ENCODE data around the gene RNF130.
"Not testable (repeated sequence)": the region's sequence is repeated elsewhere in the genome, so short reads cannot be mapped to it uniquely, and the experiment has no call there.

The RNF130 gene

DNA sequence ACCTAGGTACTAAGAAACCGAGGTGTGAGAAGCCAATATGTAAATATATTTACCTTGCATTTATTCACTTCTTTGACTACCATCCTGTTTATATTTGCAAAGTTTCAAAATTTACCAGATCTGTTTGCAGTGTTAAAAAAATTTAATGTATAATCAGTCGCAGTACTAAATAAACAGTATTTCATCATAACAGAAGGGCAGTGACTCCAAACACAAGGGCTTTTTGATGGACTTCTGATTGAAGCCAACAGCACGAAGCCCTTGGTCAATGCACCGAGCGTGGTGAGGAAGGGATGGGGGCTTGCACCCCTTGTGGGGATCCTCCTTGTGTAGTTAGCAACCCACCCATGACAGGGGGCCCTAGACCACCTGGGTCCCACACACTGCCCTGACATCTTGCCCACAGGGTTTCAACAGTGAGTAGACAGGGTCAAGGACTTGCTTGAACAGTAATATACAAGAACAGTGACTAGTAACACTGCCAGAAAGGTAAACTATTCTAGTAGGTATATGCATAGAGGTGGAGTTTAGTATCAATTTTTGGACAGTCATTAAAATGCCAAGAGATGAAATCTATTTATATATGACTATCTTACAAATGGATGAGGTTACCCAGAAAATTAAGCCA is 111.2 kb downstream of the RNF130 start:
- Histone ChIP-seq H3K18ac (ENCODE audit: low read length) (no peak overlapping the region), H2BK120ac (ENCODE audit: low read depth, low read length) (no peak overlapping the region), H3K4me1 (ENCODE audit: control insufficient read depth in 2 of 2, insufficient read depth in 1 of 2, low read depth in 1 of 2, low read length in 2 of 2) (no peaks in the 10 kb centered on the region), H2BK12ac (ENCODE audit: low read length) (no peak overlapping the region), H2BK15ac (ENCODE audit: low read length) (no peak overlapping the region), H3K79me1 (ENCODE audit: low read depth, low read length) (peaks cover 2% of the 10 kb centered on the region), H3K27me3 (ENCODE audit: control insufficient read depth in 3 of 3, insufficient read depth in 3 of 3, low read depth in 1 of 3, low read length in 3 of 3) (no peaks in the 10 kb centered on the region), H2AK5ac (ENCODE audit: low read depth, low read length) (no peak overlapping the region), H3K14ac (ENCODE audit: low read length) (no peak overlapping the region), H3K27ac (replicated peaks; ENCODE audit: low read length) (no peak overlapping the region), H3K4me2 (ENCODE audit: insufficient read depth, low read length, poor library complexity, severe bottlenecking) (no peak overlapping the region), H3K36me3 (replicated peaks in 1 of 2; ENCODE audit: control insufficient read depth in 2 of 2, insufficient read depth in 2 of 2, low read length in 2 of 2) (peaks cover 41 to 92% of the 10 kb centered on the region in 2 donors), H4K91ac (ENCODE audit: low read depth, low read length, poor library complexity) (no peak overlapping the region), H3K4ac (ENCODE audit: low read length) (no peak overlapping the region), H4K8ac (ENCODE audit: low read depth, low read length) (no peak overlapping the region), H3K9ac (ENCODE audit: low read depth, low read length, poor library complexity) (no peak overlapping the region), H3K23ac (ENCODE audit: low read depth, low read length, poor library complexity) (no peak overlapping the region), H2BK5ac (ENCODE audit: low read length) (no peak overlapping the region), H2AFZ (ENCODE audit: low read length) (no peak overlapping the region), H3K9me3 (replicated peaks in 1 of 2; ENCODE audit: control insufficient read depth in 2 of 2, insufficient read depth in 1 of 2, low read depth in 1 of 2, low read length in 2 of 2) (no peaks in the 10 kb centered on the region), H3K4me3 (ENCODE audit: low read length in 2 of 2) (no peak overlapping the region)
- WGBS, 2 donors (ENCODE audit: extremely low coverage in 2 of 2, insufficient read length in 2 of 2, insufficient replicate concordance in 1 of 2): no CpG with 5 or more reads among the region's 5 CpGs
- DNase-seq (ENCODE audit: low spot score): no peak

DNA sequence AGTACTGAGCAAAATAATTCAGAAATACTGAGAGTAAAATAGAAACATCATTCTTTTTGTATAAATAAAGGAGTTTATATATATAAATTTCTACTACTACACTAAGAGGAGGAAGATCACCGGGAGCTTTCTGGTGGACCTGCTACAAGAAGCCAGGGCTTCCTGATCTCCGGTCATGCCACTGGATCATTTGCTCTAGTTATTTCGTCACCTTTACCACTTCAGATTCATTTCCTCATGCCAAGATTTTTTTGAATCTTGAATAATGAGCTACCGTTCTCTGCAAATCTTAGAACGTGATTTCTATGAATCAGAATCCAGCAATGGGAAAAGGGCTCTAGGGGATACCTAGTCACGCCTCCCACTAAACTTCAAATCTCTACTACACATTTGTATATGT is 111.9 kb downstream of the RNF130 start:
- no CpG with 5 or more reads among the region's 6 CpGs for WGBS, 2 donors (ENCODE audit: extremely low coverage in 2 of 2, insufficient read length in 2 of 2, insufficient replicate concordance in 1 of 2)
- no peak overlapping the region for H3K23ac ChIP-seq (ENCODE audit: low read depth, low read length, poor library complexity)

DNA sequence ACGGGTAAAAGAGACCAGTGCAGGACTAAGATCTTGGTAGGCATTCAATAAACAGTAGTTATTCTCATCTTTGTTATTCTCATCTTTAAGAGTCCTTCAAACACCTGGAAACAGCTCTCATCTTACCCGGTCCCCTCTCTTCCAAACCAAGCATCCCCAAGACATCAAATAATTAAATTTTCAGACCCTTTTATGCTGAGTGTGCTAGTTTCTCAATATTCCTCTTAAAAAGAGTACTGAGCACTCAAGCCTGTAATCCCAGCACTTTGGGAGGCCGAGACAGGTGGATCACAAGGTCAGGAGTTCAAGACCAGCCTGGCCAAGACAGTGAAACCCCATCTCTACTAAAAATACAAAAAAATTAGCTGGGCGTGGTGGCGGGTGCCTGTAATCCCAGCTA is 112.4 kb downstream of the RNF130 start:
- H2BK5ac ChIP-seq (ENCODE audit: low read length); H2AFZ ChIP-seq (ENCODE audit: low read length); H3K18ac ChIP-seq (ENCODE audit: low read length); H4K91ac ChIP-seq (ENCODE audit: low read depth, low read length, poor library complexity); H4K8ac ChIP-seq (ENCODE audit: low read depth, low read length); H3K14ac ChIP-seq (ENCODE audit: low read length); H2BK12ac ChIP-seq (ENCODE audit: low read length); H3K9ac ChIP-seq (ENCODE audit: low read depth, low read length, poor library complexity); H3K4me3 ChIP-seq (ENCODE audit: low read length in 2 of 2); H2BK120ac ChIP-seq (ENCODE audit: low read depth, low read length); H3K4ac ChIP-seq (ENCODE audit: low read length); H3K27me3 ChIP-seq (ENCODE audit: control insufficient read depth in 3 of 3, insufficient read depth in 3 of 3, low read depth in 1 of 3, low read length in 3 of 3); H3K4me1 ChIP-seq (ENCODE audit: control insufficient read depth in 2 of 2, insufficient read depth in 1 of 2, low read depth in 1 of 2, low read length in 2 of 2); H2AK5ac ChIP-seq (ENCODE audit: low read depth, low read length); H3K79me1 ChIP-seq (ENCODE audit: low read depth, low read length); H3K4me2 ChIP-seq (ENCODE audit: insufficient read depth, low read length, poor library complexity, severe bottlenecking); H3K27ac ChIP-seq (replicated peaks; ENCODE audit: low read length); DNase-seq (ENCODE audit: low spot score); H3K9me3 ChIP-seq (replicated peaks in 1 of 2; ENCODE audit: control insufficient read depth in 2 of 2, insufficient read depth in 1 of 2, low read depth in 1 of 2, low read length in 2 of 2); H3K23ac ChIP-seq (ENCODE audit: low read depth, low read length, poor library complexity); H2BK15ac ChIP-seq (ENCODE audit: low read length): not testable (repeated sequence)
- no CpG with 5 or more reads among the region's 5 CpGs for WGBS, 2 donors (ENCODE audit: extremely low coverage in 2 of 2, insufficient read length in 2 of 2, insufficient replicate concordance in 1 of 2)
- peaks cover 46 to 92% of the 10 kb centered on the region in 2 donors for H3K36me3 ChIP-seq (replicated peaks in 1 of 2; ENCODE audit: control insufficient read depth in 2 of 2, insufficient read depth in 2 of 2, low read length in 2 of 2)

More for the DNA sequence above, 111.9 kb downstream of the RNF130 start:
- Histone ChIP-seq H3K79me1 (ENCODE audit: low read depth, low read length) (peaks cover 2% of the 10 kb centered on the region), H2AFZ (ENCODE audit: low read length) (no peak overlapping the region), H3K27me3 (ENCODE audit: control insufficient read depth in 3 of 3, insufficient read depth in 3 of 3, low read depth in 1 of 3, low read length in 3 of 3) (no peaks in the 10 kb centered on the region), H4K8ac (ENCODE audit: low read depth, low read length) (no peak overlapping the region), H3K9me3 (replicated peaks in 1 of 2; ENCODE audit: control insufficient read depth in 2 of 2, insufficient read depth in 1 of 2, low read depth in 1 of 2, low read length in 2 of 2) (peaks cover 0 to 3% of the 10 kb centered on the region in 2 donors), H3K9ac (ENCODE audit: low read depth, low read length, poor library complexity) (no peak overlapping the region), H2BK12ac (ENCODE audit: low read length) (no peak overlapping the region), H3K14ac (ENCODE audit: low read length) (no peak overlapping the region), H2BK15ac (ENCODE audit: low read length) (no peak overlapping the region), H4K91ac (ENCODE audit: low read depth, low read length, poor library complexity) (no peak overlapping the region), H3K4ac (ENCODE audit: low read length) (no peak overlapping the region), H3K4me2 (ENCODE audit: insufficient read depth, low read length, poor library complexity, severe bottlenecking) (no peak overlapping the region), H2BK120ac (ENCODE audit: low read depth, low read length) (no peak overlapping the region), H3K18ac (ENCODE audit: low read length) (no peak overlapping the region), H2BK5ac (ENCODE audit: low read length) (no peak overlapping the region), H3K27ac (replicated peaks; ENCODE audit: low read length) (no peak overlapping the region), H3K36me3 (replicated peaks in 1 of 2; ENCODE audit: control insufficient read depth in 2 of 2, insufficient read depth in 2 of 2, low read length in 2 of 2) (peaks cover 42 to 92% of the 10 kb centered on the region in 2 donors), H3K4me1 (ENCODE audit: control insufficient read depth in 2 of 2, insufficient read depth in 1 of 2, low read depth in 1 of 2, low read length in 2 of 2) (no peaks in the 10 kb centered on the region), H2AK5ac (ENCODE audit: low read depth, low read length) (no peak overlapping the region), H3K4me3 (ENCODE audit: low read length in 2 of 2) (no peak overlapping the region)
- DNase-seq (ENCODE audit: low spot score): no peak

DNA sequence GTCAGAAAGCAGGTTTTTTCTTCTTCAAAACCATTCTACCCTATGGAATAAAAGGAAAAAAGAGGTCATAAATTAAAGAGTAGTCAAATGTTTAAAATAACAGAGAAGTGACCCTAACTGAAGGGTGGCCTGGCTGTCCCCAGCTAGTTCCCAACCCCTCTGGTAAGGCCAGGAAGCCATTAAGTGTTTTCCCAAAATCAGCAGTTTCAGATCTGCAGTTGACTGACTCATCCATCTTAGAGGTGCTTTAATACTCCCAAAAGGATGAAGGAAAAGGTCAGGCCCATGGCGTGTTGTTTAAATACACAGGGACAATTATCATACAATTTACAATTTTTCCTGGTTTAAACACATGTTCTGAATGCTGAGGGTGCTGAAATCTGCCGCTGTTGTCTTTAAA is 115.9 kb downstream of the RNF130 start:
- H2BK15ac ChIP-seq (ENCODE audit: low read length): no peak overlapping the region
- no peaks in the 10 kb centered on the region for H3K27me3 ChIP-seq (ENCODE audit: control insufficient read depth in 3 of 3, insufficient read depth in 3 of 3, low read depth in 1 of 3, low read length in 3 of 3)
- H3K4me1 ChIP-seq (ENCODE audit: control insufficient read depth in 2 of 2, insufficient read depth in 1 of 2, low read depth in 1 of 2, low read length in 2 of 2): no peaks in the 10 kb centered on the region
- H4K8ac ChIP-seq (ENCODE audit: low read depth, low read length): no peak overlapping the region
- H3K23ac ChIP-seq (ENCODE audit: low read depth, low read length, poor library complexity): no peak overlapping the region
- WGBS, 2 donors (ENCODE audit: extremely low coverage in 2 of 2, insufficient read length in 2 of 2, insufficient replicate concordance in 1 of 2): no CpG with 5 or more reads among the region's 2 CpGs
- H3K9ac ChIP-seq (ENCODE audit: low read depth, low read length, poor library complexity): no peak overlapping the region
- peaks cover 26 to 90% of the 10 kb centered on the region in 2 donors for H3K36me3 ChIP-seq (replicated peaks in 1 of 2; ENCODE audit: control insufficient read depth in 2 of 2, insufficient read depth in 2 of 2, low read length in 2 of 2)
- no peak overlapping the region for H2AFZ ChIP-seq (ENCODE audit: low read length)
- H2BK12ac ChIP-seq (ENCODE audit: low read length): no peak overlapping the region
- no peak overlapping the region for H2BK5ac ChIP-seq (ENCODE audit: low read length)
- H3K27ac ChIP-seq (replicated peaks; ENCODE audit: low read length): no peak overlapping the region
- peaks cover 0 to 24% of the 10 kb centered on the region in 2 donors for H3K9me3 ChIP-seq (replicated peaks in 1 of 2; ENCODE audit: control insufficient read depth in 2 of 2, insufficient read depth in 1 of 2, low read depth in 1 of 2, low read length in 2 of 2)
- no peak overlapping the region for H4K91ac ChIP-seq (ENCODE audit: low read depth, low read length, poor library complexity)
- DNase-seq (ENCODE audit: low spot score): no peak
- H3K14ac ChIP-seq (ENCODE audit: low read length): no peak overlapping the region
- no peak overlapping the region for H3K18ac ChIP-seq (ENCODE audit: low read length)
- H3K4ac ChIP-seq (ENCODE audit: low read length): no peak overlapping the region
- H3K79me1 ChIP-seq (ENCODE audit: low read depth, low read length): peaks cover 3% of the 10 kb centered on the region
- H3K4me2 ChIP-seq (ENCODE audit: insufficient read depth, low read length, poor library complexity, severe bottlenecking): no peak overlapping the region
- no peak overlapping the region for H2BK120ac ChIP-seq (ENCODE audit: low read depth, low read length)
- no peak overlapping the region for H2AK5ac ChIP-seq (ENCODE audit: low read depth, low read length)
- H3K4me3 ChIP-seq (ENCODE audit: low read length in 2 of 2): no peak overlapping the region
